CD14-positive monocyte (primary cell): ENCODE results near the gene RNF217. TPM values are rescaled to one million over a fixed set of nuclear protein-coding genes. Genes with fewer than 3 reads are reported as not detected.
"Not testable (repeated sequence)": the region's sequence is repeated elsewhere in the genome, so short reads cannot be mapped to it uniquely, and the experiment has no call there.

ENCODE experiments used
- DNase-seq, 3 donors: peaks; one replicate each; pipeline ENCODE4 v3.0.0-alpha.2; 2011 to 2022
- H2AFZ ChIP-seq: 2 replicates; pipeline ENCODE4 v1.6.0; 2012; ENCODE audit warnings: mild to moderate bottlenecking, low read depth, low read length, inconsistent platforms; ENCODE audit not compliant: insufficient read depth, poor library complexity, severe bottlenecking
- H3K27ac ChIP-seq, 2 donors: 1 replicate in 1 of 2; 2 replicates in 1 of 2; pipeline ENCODE4 v1.5.1; 2012 to 2013; ENCODE audit warnings: low read length in 2 of 2, control low read depth in 1 of 2, inconsistent platforms in 1 of 2, low read depth in 1 of 2, mild to moderate bottlenecking in 1 of 2
- H3K27me3 ChIP-seq, 2 donors: one replicate each; pipeline versions ENCODE4 v1.6.0 to v1.6.1; 2011 to 2013; ENCODE audit warnings: low read length in 2 of 2; ENCODE audit not compliant: control insufficient read depth in 2 of 2, insufficient read depth in 2 of 2
- H3K36me3 ChIP-seq, 2 donors: replicated peaks in 1 of 2; 1 replicate in 1 of 2; 2 replicates in 1 of 2; pipeline versions ENCODE4 v1.5.1 to v1.6.1; 2012 to 2013; ENCODE audit warnings: low read length in 2 of 2, control low read depth in 1 of 2, inconsistent platforms in 1 of 2, mild to moderate bottlenecking in 1 of 2; ENCODE audit not compliant: insufficient read depth in 2 of 2, control insufficient read depth in 1 of 2
- H3K4me1 ChIP-seq, 2 donors: 1 replicate in 1 of 2; 2 replicates in 1 of 2; pipeline versions ENCODE4 v1.5.1 to v1.6.1; 2012 to 2013; ENCODE audit warnings: low read length in 2 of 2, control low read depth in 1 of 2, inconsistent platforms in 1 of 2, mild to moderate bottlenecking in 1 of 2, moderate library complexity in 1 of 2; ENCODE audit not compliant: insufficient read depth in 2 of 2, control insufficient read depth in 1 of 2
- H3K4me2 ChIP-seq: replicated peaks from 2 replicates; pipeline ENCODE3; 2012; ENCODE audit warnings: low read length, moderate library complexity, mild to moderate bottlenecking; ENCODE audit not compliant: poor library complexity, severe bottlenecking; ENCODE audit errors: extremely low read depth
- H3K4me3 ChIP-seq, 3 experiments: fragments of 200-600 bp in 1 of 3; sonication (generic) in 1 of 3; replicated peaks in 1 of 3; 1 replicate in 2 of 3; 2 replicates in 1 of 3; pipeline ENCODE4 v1.5.1; 2011 to 2013; ENCODE audit warnings: low read length in 3 of 3, mild to moderate bottlenecking in 3 of 3, control low read depth in 2 of 3, low read depth in 2 of 3, inconsistent platforms in 1 of 3, moderate library complexity in 1 of 3
- H3K79me2 ChIP-seq: 2 replicates; pipeline ENCODE4 v1.6.0; 2012; ENCODE audit warnings: mild to moderate bottlenecking, control low read depth, inconsistent platforms, low read length, moderate library complexity; ENCODE audit not compliant: insufficient read depth
- H3K9ac ChIP-seq: 2 replicates; pipeline ENCODE4 v1.6.0; 2017; ENCODE audit warnings: low read length, mild to moderate bottlenecking; ENCODE audit not compliant: insufficient read depth, poor library complexity, severe bottlenecking
- H3K9me3 ChIP-seq, 2 donors: replicated peaks in 1 of 2; 1 replicate in 1 of 2; 2 replicates in 1 of 2; pipeline versions ENCODE4 v1.5.1 to v1.6.1; 2012 to 2013; ENCODE audit warnings: low read length in 2 of 2, control low read depth in 1 of 2; ENCODE audit not compliant: control insufficient read depth in 1 of 2, insufficient read depth in 1 of 2
- H4K20me1 ChIP-seq: 2 replicates; pipeline ENCODE4 v1.6.0; 2012; ENCODE audit warnings: mild to moderate bottlenecking, low read length, control low read depth, moderate library complexity; ENCODE audit not compliant: insufficient read depth
- H3K27ac Mint-ChIP-seq, 7 donors: one replicate each; pipeline ENCODE4 v1.8.0; 2020; ENCODE audit warnings: mild to moderate bottlenecking in 7 of 7, mixed read lengths in 7 of 7, moderate library complexity in 6 of 7, inconsistent platforms in 2 of 7
- H3K27me3 Mint-ChIP-seq, 3 donors: one replicate each; pipeline ENCODE4 v1.8.0; 2021 to 2022; ENCODE audit warnings: low read depth in 3 of 3, mild to moderate bottlenecking in 3 of 3, mixed read lengths in 3 of 3, moderate library complexity in 3 of 3, inconsistent platforms in 1 of 3
- H3K36me3 Mint-ChIP-seq, 2 donors: one replicate each; pipeline ENCODE4 v1.8.0; 2020; ENCODE audit warnings: mixed read lengths in 2 of 2, inconsistent platforms in 1 of 2, mild to moderate bottlenecking in 1 of 2
- H3K4me1 Mint-ChIP-seq: one replicate; pipeline ENCODE4 v1.8.0; 2020; ENCODE audit warnings: mild to moderate bottlenecking, mixed read lengths
- H3K4me3 Mint-ChIP-seq, 2 donors: one replicate each; pipeline ENCODE4 v1.8.0; 2020; ENCODE audit warnings: mild to moderate bottlenecking in 2 of 2, mixed read lengths in 2 of 2, moderate library complexity in 1 of 2
- H3K9me3 Mint-ChIP-seq, 7 donors: one replicate each; pipeline ENCODE4 v1.8.0; 2020 to 2022; ENCODE audit warnings: mixed read lengths in 7 of 7, mild to moderate bottlenecking in 6 of 7, moderate library complexity in 6 of 7, inconsistent platforms in 2 of 7
- CTCF ChIP-seq: fragments of 200-600 bp; IDR thresholded peaks from one replicate; pipeline ENCODE4 v1.8.0; 2022; ENCODE audit warnings: antibody characterized with exemption, mild to moderate bottlenecking
- WGBS: methylation state at CpG from one replicate; pipeline ENCODE4 v1.1.5; 2013; ENCODE audit warnings: missing lambda C conversion rate; ENCODE audit not compliant: insufficient coverage; 5-methylcytosine and 5-hydroxymethylcytosine counted together
- intact Hi-C, 2 donors: fragments of 100-400 bp; cut with micrococcal nuclease; formaldehyde crosslinking; loops; one replicate each; pipeline versions ENCODE4 v1.15.0 to v1.15.1; 2023
- polyA plus RNA-seq, 3 donors: library from polyadenylated mRNA; depleted of rRNA in 1 of 3; unstranded in 2 of 3; stranded (reverse) in 1 of 3; fragments of 300-500 nt in 2 of 3; fragments of >200 nt in 1 of 3; fragmentation: Illumina TruSeq in 2 of 3; gene quantifications; 1 replicate in 2 of 3; 2 replicates in 1 of 3; pipeline ENCODE4 v1.2.3, GENCODE V29; 2012 to 2021

Gene RNF217
- polyA plus RNA-seq, 3 donors = 2.2 to 11.6 (median 3.3) TPM

- H3K27me3 Mint-ChIP-seq = no peaks in the 10 kb centered on the region
- Histone ChIP-seq H3K27me3 (no peaks in the 10 kb centered on the region), H3K36me3 (peaks cover 0 to 15% of the 10 kb centered on the region in 2 donors), H3K79me2 (peaks cover 60% of the 10 kb centered on the region), H2AFZ (peak overlapping the region; percentile 96), H3K27ac (peak overlapping the region in 1 of 2 donors; percentile 80), H3K9ac (peak overlapping the region; percentile 81), H3K9me3 (no peaks in the 10 kb centered on the region), H3K4me2 (peak overlapping the region; percentile 80), H3K4me1 (peaks cover 32 to 35% of the 10 kb centered on the region in 2 donors), H4K20me1 (no peaks in the 10 kb centered on the region), H3K4me3 (peak overlapping the region; percentile 46 to 84 (median 76))
- intact Hi-C loops = no loop called here
- peak in 1 of 3 donors; percentile 13 for DNase-seq
- WGBS = 6% methylated on average over 2 of the region's 6 CpGs
- no peak for TF ChIP-seq CTCF
- peak overlapping the region; percentile 81 to 93 (median 84) for H3K27ac Mint-ChIP-seq
- peaks cover 47% of the 10 kb centered on the region for H3K4me1 Mint-ChIP-seq
- no peaks in the 10 kb centered on the region for H3K9me3 Mint-ChIP-seq
- H3K4me3 Mint-ChIP-seq = peak overlapping the region; percentile 92 to 98
- peaks cover 9 to 11% of the 10 kb centered on the region in 2 donors for H3K36me3 Mint-ChIP-seq
These were observed 1.9 kb downstream of the RNF217 start for GRCh38 chr6:124963831-124964763.

- no peak overlapping the region for H2AFZ ChIP-seq
- H3K4me1 Mint-ChIP-seq = peaks cover 47% of the 10 kb centered on the region
- no peaks in the 10 kb centered on the region for H4K20me1 ChIP-seq
- H3K9me3 ChIP-seq = no peaks in the 10 kb centered on the region
- no peaks in the 10 kb centered on the region for H3K27me3 Mint-ChIP-seq
- H3K27me3 ChIP-seq = no peaks in the 10 kb centered on the region
- no peak for TF ChIP-seq CTCF
- H3K36me3 Mint-ChIP-seq = peaks cover 9 to 11% of the 10 kb centered on the region in 2 donors
- peaks cover 0 to 15% of the 10 kb centered on the region in 2 donors for H3K36me3 ChIP-seq
- DNase-seq = no peak
- no peak overlapping the region for H3K27ac ChIP-seq
- H3K9ac ChIP-seq = no peak overlapping the region
- no CpG with 5 or more reads among the region's 3 CpGs for WGBS
- H3K9me3 Mint-ChIP-seq = no peaks in the 10 kb centered on the region
- H3K79me2 ChIP-seq = peaks cover 63% of the 10 kb centered on the region
- H3K4me3 Mint-ChIP-seq = peak overlapping the region in 1 of 2 donors; percentile 98
- H3K4me3 ChIP-seq = peak overlapping the region in 1 of 3 experiments; percentile 84
- H3K27ac Mint-ChIP-seq = no peak overlapping the region
- intact Hi-C loops = no loop called here
- H3K4me1 ChIP-seq = peaks cover 32 to 35% of the 10 kb centered on the region in 2 donors
- peak overlapping the region; percentile 80 for H3K4me2 ChIP-seq
These were observed 2.5 kb downstream of the RNF217 start for GRCh38 chr6:124964764-124965105.

- Histone ChIP-seq H3K79me2 (peaks cover 66% of the 10 kb centered on the region), H3K4me1 (peaks cover 32 to 35% of the 10 kb centered on the region in 2 donors), H3K36me3 (peaks cover 0 to 15% of the 10 kb centered on the region in 2 donors)
- H3K4me3 ChIP-seq, H3K27ac Mint-ChIP-seq, H3K27me3 ChIP-seq, H3K27me3 Mint-ChIP-seq, H2AFZ ChIP-seq, H3K27ac ChIP-seq, H3K9me3 Mint-ChIP-seq, H4K20me1 ChIP-seq, H3K4me3 Mint-ChIP-seq, H3K9ac ChIP-seq, H3K4me2 ChIP-seq, DNase-seq, H3K9me3 ChIP-seq, intact Hi-C loops: not testable (repeated sequence)
- H3K36me3 Mint-ChIP-seq = peaks cover 9 to 11% of the 10 kb centered on the region in 2 donors
- WGBS = 36% methylated on average over 1 of the region's 3 CpGs
- H3K4me1 Mint-ChIP-seq = peaks cover 47% of the 10 kb centered on the region
These were observed 3.2 kb downstream of the RNF217 start for GRCh38 chr6:124965424-124965850.
